Prostate gland (tissue), 2 donors: ENCODE data around the gene PRKG1. TPM values are rescaled to one million over a fixed set of nuclear protein-coding genes. Genes with fewer than 3 reads are reported as not detected.

Source experiments
- DNase-seq: peaks from one replicate; pipeline ENCODE4 v3.0.0-alpha.2; 2019; ENCODE audit warnings: low spot score
- H3K27ac ChIP-seq, 2 donors: fragments of 200-600 bp; sonication (generic); 2 replicates each; pipeline ENCODE4 v1.5.1; 2017 to 2019
- H3K27me3 ChIP-seq: fragments of 200-600 bp; sonication (generic); replicated peaks from 2 replicates; pipeline ENCODE4 v1.5.1; 2019; ENCODE audit not compliant: insufficient read depth
- H3K36me3 ChIP-seq, 2 donors: fragments of 200-600 bp; sonication (generic); 1 replicate in 1 of 2; 2 replicates in 1 of 2; pipeline versions ENCODE4 v1.5.1 to v1.8.1; 2017 to 2019
- H3K4me1 ChIP-seq: fragments of 200-600 bp; sonication (generic); replicated peaks from 2 replicates; pipeline ENCODE4 v1.5.1; 2019
- H3K4me3 ChIP-seq, 2 donors: fragments of 200-600 bp; sonication (generic); 2 replicates each; pipeline ENCODE4 v1.5.1; 2017 to 2019
- H3K9me3 ChIP-seq: fragments of 200-600 bp; sonication (generic); 2 replicates; pipeline ENCODE4 v1.5.1; 2017
- POLR2A ChIP-seq: fragments of 450-650 bp; IDR thresholded peaks from one replicate; pipeline ENCODE4 v1.6.1; 2016; ENCODE audit warnings: antibody characterized with exemption, mild to moderate bottlenecking
- POLR2AphosphoS5 ChIP-seq: sonication (generic); formaldehyde crosslinking; IDR thresholded peaks from one replicate; pipeline ENCODE4 v1.6.1; 2017; ENCODE audit warnings: antibody characterized with exemption
- WGBS: methylation state at CpG from one replicate; pipeline ENCODE4 v1.1.5; 2018; 5-methylcytosine and 5-hydroxymethylcytosine counted together
- intact Hi-C: fragments of 100-400 bp; cut with DNase I; formaldehyde crosslinking; loops from one replicate; pipeline ENCODE4 v1.14.2; 2022
- total RNA-seq, 2 donors: library from RNA; depleted of rRNA; stranded (reverse); fragments of >200 nt; gene quantifications; one replicate each; pipeline ENCODE4 v1.1.0, GENCODE V29; 2016
- TF ChIP-seq, protein P1 (sequence below), 4 experiments: fragments of 200-600 bp in 2 of 4; fragments of 450-650 bp in 2 of 4; sonication (generic) in 2 of 4; IDR thresholded peaks; 1 replicate in 3 of 4; 2 replicates in 1 of 4; pipeline ENCODE4 v1.5.1; 2016 to 2019; ENCODE audit warnings: antibody characterized with exemption in 4 of 4, mild to moderate bottlenecking in 2 of 4, moderate library complexity in 2 of 4

Gene PRKG1
- total RNA-seq, 2 donors from 2014 or later = 2.7 to 9.0 TPM

DNA sequence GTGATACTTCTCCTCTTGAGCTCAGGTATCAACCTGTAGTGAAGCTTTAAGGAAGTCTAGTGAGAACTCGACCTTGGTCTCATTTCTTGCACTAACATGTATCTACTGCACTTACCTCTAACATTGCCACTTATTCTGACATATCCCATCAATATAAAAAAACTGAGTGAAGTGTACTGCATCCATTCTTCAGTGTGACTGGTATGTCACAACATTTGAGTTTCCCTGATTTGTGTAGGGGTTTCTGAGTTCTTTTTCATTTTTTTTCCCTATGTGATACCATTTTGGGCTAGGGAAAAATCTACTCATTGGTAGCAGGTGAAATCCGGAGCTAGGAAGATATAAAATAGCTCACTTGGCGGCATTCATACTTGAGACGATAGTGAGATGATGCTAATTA is 274.3 kb downstream of the PRKG1 start:
- no peaks in the 10 kb centered on the region for H3K36me3 ChIP-seq
- DNase-seq = no peak
- 87% methylated on average over 4 of the region's 4 CpGs for WGBS
- H3K4me1 ChIP-seq = no peaks in the 10 kb centered on the region
- H3K27ac ChIP-seq = no peak overlapping the region
- H3K27me3 ChIP-seq = no peaks in the 10 kb centered on the region
- H3K9me3 ChIP-seq = no peaks in the 10 kb centered on the region
- no peak overlapping the region for H3K4me3 ChIP-seq
- TF ChIP-seq POLR2A = no peak
- TF ChIP-seq, protein P1, sequence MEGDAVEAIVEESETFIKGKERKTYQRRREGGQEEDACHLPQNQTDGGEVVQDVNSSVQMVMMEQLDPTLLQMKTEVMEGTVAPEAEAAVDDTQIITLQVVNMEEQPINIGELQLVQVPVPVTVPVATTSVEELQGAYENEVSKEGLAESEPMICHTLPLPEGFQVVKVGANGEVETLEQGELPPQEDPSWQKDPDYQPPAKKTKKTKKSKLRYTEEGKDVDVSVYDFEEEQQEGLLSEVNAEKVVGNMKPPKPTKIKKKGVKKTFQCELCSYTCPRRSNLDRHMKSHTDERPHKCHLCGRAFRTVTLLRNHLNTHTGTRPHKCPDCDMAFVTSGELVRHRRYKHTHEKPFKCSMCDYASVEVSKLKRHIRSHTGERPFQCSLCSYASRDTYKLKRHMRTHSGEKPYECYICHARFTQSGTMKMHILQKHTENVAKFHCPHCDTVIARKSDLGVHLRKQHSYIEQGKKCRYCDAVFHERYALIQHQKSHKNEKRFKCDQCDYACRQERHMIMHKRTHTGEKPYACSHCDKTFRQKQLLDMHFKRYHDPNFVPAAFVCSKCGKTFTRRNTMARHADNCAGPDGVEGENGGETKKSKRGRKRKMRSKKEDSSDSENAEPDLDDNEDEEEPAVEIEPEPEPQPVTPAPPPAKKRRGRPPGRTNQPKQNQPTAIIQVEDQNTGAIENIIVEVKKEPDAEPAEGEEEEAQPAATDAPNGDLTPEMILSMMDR (IDR thresholded peaks at IDR 0.05) = no peak
- TF ChIP-seq POLR2AphosphoS5 = no peak
- intact Hi-C loops = no loop called here

DNA sequence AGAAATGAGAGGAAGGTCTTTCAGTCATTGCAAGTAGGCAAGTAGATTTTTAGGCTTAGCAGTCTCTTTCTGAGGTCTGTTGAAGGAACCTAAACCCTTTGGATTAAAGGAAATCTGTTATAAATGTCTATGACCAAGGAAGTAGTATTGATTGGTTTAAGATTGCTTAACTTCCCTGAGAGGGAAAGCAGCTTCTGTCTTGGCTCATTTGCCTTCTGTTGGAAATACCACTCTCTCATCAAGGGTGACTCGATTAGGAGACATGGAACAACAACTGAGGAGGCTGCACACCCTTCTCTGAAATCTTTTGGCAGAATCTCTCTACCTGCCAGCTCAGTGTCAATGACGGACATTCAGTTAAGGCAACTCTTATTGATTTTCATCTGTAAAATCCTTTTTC is 282.9 kb downstream of the PRKG1 start:
- Histone ChIP-seq H3K36me3 (no peaks in the 10 kb centered on the region), H3K9me3 (no peaks in the 10 kb centered on the region), H3K4me3 (no peak overlapping the region), H3K4me1 (no peaks in the 10 kb centered on the region), H3K27ac (no peak overlapping the region), H3K27me3 (no peaks in the 10 kb centered on the region)
- intact Hi-C loops = no loop called here
- 94% methylated on average over 2 of the region's 2 CpGs for WGBS
- DNase-seq = no peak
- TF ChIP-seq POLR2AphosphoS5 (no peak), POLR2A (no peak)
- TF ChIP-seq, protein P1 (IDR thresholded peaks at IDR 0.05) = no peak

DNA sequence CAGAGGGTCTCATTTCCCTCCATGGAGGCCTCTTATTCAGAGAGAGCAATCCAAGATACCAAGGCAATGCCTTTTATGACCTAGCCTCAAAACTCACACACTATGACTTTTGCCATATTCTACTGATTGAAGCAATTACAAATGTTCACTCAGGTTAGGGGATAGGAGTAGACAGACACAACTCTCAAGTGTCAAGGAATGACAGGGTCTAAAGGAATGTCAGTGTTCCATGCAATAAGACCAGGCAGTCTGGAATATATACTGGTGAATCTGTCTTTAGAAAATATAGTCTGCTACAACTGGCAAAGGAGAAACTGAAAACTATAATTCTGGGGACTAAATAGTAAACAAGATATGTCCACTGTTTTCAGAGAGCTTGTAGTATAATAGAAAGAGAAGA is 283.9 kb downstream of the PRKG1 start:
- Histone ChIP-seq H3K27me3 (no peaks in the 10 kb centered on the region), H3K4me1 (no peaks in the 10 kb centered on the region), H3K27ac (no peak overlapping the region), H3K36me3 (no peaks in the 10 kb centered on the region), H3K4me3 (no peak overlapping the region), H3K9me3 (no peaks in the 10 kb centered on the region)
- DNase-seq = no peak
- TF ChIP-seq POLR2AphosphoS5 = no peak
- TF ChIP-seq, protein P1 (IDR thresholded peaks at IDR 0.05) = no peak
- TF ChIP-seq POLR2A = no peak
- intact Hi-C loops = no loop called here

GRCh38 chr10:51363415-51363814 is 289.1 kb downstream of the PRKG1 start:
- no peak overlapping the region for H3K4me3 ChIP-seq
- DNase-seq = no peak
- H3K4me1 ChIP-seq = no peaks in the 10 kb centered on the region
- WGBS = 97% methylated on average over 4 of the region's 4 CpGs
- intact Hi-C loops = no loop called here
- H3K27ac ChIP-seq = no peak overlapping the region
- no peaks in the 10 kb centered on the region for H3K27me3 ChIP-seq
- TF ChIP-seq POLR2AphosphoS5 (no peak), POLR2A (no peak)
- TF ChIP-seq, protein P1 (IDR thresholded peaks at IDR 0.05) = no peak
- no peaks in the 10 kb centered on the region for H3K9me3 ChIP-seq
- H3K36me3 ChIP-seq = no peaks in the 10 kb centered on the region

DNA sequence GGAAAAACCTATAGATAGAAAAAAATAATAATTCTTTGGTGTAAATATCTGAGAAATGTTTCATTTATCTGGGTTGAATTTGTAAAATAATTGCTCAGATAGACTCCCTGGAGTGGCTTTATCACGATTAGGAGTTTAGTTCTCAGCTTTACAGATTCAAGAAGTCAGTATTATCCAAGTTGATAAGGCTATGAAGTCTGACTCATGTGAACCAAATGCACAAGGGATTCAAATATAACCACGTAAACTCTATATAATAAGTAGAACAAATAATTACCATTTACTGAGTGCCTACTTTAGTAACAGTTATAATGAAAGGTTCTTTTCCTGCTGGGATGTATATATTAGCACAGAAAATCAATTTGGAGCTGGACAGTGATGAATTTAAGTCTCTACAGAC is 290.4 kb downstream of the PRKG1 start:
- Histone ChIP-seq H3K4me3 (no peak overlapping the region), H3K27me3 (no peaks in the 10 kb centered on the region), H3K36me3 (no peaks in the 10 kb centered on the region), H3K4me1 (no peaks in the 10 kb centered on the region), H3K27ac (no peak overlapping the region), H3K9me3 (no peaks in the 10 kb centered on the region)
- DNase-seq = no peak
- 88% methylated on average over 2 of the region's 2 CpGs for WGBS
- intact Hi-C loops = no loop called here
- TF ChIP-seq POLR2AphosphoS5 (no peak), POLR2A (no peak)
- TF ChIP-seq, protein P1 (IDR thresholded peaks at IDR 0.05) = no peak
